HL-60 (cell line): Measurements from ENCODE around the gene SZT2.
"Not testable (repeated sequence)": the region's sequence is repeated elsewhere in the genome, so short reads cannot be mapped to it uniquely, and the experiment has no call there.

Source experiments
- GABPA ChIP-seq: IDR thresholded peaks from 2 replicates; pipeline ENCODE4 v1.6.1; 2012; ENCODE audit warnings: low read depth
- POLR2AphosphoS5 ChIP-seq: IDR thresholded peaks from 2 replicates; pipeline ENCODE4 v1.6.1; 2012; ENCODE audit warnings: low read depth
- TF ChIP-seq, protein P1 (sequence below): IDR thresholded peaks from one replicate; pipeline ENCODE4 v1.5.1; 2011; ENCODE audit warnings: low read length, control low read depth, inconsistent platforms; ENCODE audit not compliant: insufficient read depth
- TF ChIP-seq, protein P2 (sequence below): IDR thresholded peaks from 2 replicates; pipeline ENCODE4 v1.6.1; 2012; ENCODE audit warnings: low read depth; ENCODE audit not compliant: insufficient replicate concordance

GRCh38 chr1:43369779-43370178 is 19.9 kb upstream of the SZT2 start:
- TF ChIP-seq, protein P1, sequence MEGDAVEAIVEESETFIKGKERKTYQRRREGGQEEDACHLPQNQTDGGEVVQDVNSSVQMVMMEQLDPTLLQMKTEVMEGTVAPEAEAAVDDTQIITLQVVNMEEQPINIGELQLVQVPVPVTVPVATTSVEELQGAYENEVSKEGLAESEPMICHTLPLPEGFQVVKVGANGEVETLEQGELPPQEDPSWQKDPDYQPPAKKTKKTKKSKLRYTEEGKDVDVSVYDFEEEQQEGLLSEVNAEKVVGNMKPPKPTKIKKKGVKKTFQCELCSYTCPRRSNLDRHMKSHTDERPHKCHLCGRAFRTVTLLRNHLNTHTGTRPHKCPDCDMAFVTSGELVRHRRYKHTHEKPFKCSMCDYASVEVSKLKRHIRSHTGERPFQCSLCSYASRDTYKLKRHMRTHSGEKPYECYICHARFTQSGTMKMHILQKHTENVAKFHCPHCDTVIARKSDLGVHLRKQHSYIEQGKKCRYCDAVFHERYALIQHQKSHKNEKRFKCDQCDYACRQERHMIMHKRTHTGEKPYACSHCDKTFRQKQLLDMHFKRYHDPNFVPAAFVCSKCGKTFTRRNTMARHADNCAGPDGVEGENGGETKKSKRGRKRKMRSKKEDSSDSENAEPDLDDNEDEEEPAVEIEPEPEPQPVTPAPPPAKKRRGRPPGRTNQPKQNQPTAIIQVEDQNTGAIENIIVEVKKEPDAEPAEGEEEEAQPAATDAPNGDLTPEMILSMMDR, result not testable (repeated sequence)
- TF ChIP-seq, protein P2, sequence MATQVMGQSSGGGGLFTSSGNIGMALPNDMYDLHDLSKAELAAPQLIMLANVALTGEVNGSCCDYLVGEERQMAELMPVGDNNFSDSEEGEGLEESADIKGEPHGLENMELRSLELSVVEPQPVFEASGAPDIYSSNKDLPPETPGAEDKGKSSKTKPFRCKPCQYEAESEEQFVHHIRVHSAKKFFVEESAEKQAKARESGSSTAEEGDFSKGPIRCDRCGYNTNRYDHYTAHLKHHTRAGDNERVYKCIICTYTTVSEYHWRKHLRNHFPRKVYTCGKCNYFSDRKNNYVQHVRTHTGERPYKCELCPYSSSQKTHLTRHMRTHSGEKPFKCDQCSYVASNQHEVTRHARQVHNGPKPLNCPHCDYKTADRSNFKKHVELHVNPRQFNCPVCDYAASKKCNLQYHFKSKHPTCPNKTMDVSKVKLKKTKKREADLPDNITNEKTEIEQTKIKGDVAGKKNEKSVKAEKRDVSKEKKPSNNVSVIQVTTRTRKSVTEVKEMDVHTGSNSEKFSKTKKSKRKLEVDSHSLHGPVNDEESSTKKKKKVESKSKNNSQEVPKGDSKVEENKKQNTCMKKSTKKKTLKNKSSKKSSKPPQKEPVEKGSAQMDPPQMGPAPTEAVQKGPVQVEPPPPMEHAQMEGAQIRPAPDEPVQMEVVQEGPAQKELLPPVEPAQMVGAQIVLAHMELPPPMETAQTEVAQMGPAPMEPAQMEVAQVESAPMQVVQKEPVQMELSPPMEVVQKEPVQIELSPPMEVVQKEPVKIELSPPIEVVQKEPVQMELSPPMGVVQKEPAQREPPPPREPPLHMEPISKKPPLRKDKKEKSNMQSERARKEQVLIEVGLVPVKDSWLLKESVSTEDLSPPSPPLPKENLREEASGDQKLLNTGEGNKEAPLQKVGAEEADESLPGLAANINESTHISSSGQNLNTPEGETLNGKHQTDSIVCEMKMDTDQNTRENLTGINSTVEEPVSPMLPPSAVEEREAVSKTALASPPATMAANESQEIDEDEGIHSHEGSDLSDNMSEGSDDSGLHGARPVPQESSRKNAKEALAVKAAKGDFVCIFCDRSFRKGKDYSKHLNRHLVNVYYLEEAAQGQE, result not testable (repeated sequence)
- TF ChIP-seq POLR2AphosphoS5, GABPA: not testable (repeated sequence)
